ENCODE results near the gene ACTN1.

Gene ACTN1

DNA sequence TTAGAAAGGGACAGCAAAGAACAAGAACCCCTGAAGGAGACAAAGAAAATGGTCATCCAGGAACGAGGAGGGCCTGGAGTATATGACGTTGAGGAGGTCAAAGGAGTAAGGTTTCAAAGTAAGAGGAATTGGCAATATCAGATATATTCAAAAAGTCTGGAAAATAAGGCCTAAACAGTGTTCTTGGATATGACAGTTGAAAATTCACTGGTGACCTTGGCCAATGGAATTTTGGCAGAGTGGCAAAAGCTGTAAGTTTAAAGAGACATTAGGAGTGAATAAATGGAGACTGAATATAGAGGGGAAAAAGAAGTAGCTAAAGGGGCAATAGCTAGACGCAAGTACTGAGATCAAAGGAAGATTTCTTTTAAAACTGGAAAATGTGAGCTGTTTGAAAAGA, 4.1 kb upstream of the ACTN1 start:
- TF ChIP-seq, protein P1, sequence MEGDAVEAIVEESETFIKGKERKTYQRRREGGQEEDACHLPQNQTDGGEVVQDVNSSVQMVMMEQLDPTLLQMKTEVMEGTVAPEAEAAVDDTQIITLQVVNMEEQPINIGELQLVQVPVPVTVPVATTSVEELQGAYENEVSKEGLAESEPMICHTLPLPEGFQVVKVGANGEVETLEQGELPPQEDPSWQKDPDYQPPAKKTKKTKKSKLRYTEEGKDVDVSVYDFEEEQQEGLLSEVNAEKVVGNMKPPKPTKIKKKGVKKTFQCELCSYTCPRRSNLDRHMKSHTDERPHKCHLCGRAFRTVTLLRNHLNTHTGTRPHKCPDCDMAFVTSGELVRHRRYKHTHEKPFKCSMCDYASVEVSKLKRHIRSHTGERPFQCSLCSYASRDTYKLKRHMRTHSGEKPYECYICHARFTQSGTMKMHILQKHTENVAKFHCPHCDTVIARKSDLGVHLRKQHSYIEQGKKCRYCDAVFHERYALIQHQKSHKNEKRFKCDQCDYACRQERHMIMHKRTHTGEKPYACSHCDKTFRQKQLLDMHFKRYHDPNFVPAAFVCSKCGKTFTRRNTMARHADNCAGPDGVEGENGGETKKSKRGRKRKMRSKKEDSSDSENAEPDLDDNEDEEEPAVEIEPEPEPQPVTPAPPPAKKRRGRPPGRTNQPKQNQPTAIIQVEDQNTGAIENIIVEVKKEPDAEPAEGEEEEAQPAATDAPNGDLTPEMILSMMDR (IDR thresholded peaks at IDR 0.05), result no peak

DNA sequence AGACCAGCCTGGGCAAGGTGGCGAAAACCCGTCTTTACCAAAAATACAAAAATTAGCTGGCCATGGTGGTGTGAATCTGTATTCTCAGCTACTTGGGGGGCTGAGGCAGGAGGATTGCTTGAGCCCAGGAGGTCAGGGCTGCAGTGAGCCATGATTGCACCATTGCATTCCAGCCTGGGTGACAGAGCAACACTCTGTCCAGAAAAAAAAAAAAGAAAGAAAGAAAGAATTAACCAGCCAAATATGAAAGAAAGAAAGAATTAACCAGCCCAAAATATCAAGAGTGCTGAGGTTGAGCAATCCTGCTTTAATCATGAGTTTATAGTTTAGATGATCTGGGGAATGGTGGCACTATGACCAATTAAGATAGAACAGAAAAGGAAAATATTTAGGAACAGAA, 3.5 kb upstream of the ACTN1 start:
- TF ChIP-seq, protein P1 (IDR thresholded peaks at IDR 0.05), result no peak

DNA sequence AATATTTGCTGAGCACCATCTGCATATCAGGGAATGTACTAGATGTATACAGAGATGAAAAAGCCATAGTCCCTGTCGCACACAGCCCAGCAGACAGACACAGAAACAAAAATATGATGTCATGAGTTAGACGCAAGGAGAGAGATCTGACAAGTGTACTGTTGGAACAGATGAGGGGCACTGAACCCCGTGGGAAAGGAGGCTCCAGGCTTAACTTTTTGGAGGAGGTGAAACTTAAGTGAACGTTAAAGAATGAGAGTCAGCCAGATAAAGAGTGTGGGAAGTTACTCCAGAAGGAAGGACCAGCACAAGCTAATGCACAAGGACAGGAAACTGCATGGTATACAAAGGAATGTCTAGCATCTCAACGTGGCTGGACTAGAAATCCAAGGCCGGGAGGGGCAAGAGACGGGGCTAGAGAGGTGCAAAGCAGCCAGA, 2.5 kb upstream of the ACTN1 start:
- TF ChIP-seq, protein P1 (IDR thresholded peaks at IDR 0.05), result no peak

DNA sequence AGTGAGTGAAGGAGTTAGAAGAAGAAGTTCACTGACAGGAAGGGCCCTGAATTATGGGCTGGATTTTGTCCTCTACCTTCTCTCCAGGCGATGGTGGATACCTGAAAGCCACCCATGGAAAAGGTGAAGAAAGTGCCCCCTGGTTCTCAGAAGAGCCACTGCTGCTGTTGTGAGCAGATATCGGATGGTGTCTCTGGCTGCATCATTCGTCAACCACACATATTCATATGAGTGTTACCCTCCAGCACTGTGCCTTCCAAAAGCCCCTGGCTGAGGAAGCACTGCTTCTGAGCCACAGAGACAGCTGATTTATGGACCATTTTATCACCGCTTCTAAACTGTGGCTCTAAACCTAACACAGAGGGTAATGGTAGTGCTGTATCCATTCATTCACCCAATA, 2.0 kb upstream of the ACTN1 start:
- TF ChIP-seq, protein P1 (IDR thresholded peaks at IDR 0.05), result no peak

DNA sequence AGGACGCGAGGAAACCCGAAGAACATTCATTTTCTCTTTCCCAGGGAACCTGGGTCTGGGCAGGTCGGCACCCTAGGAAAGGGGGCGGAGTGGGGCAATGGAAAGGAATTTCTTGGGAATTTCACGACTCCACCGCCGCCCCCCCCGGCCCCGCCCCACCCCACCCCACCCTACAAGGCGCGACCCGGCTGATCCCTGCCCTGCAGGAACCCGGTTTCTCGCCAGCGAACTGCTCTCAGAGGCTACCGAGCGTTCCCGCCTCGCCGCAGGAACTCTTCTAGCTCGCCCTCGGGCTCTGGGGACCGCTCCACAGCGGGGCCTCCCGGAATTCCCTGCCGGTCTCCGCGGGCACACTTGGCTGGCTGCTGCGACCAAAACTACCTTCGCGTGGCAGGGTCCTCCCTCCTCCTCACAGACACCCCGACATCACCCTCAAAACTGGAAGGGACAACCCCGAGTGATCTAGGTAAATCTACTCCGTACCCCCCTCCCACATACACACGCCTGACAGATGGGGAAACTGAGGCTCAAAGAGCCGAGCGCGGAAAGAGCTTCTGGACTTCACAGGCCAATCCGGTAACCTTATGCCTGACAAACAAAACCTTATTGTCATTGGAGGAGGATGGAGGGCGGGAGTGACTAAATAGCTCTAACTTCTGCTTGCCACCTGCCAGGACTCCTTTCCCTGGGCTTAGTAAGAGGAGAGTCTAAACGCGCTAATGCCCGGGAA, 785 bp upstream of the ACTN1 start:
- TF ChIP-seq, protein P1 (IDR thresholded peaks at IDR 0.05), result no peak

- TF ChIP-seq, protein P1 (IDR thresholded peaks at IDR 0.05), result no peak
These were observed 760 bp downstream of the ACTN1 start for GRCh38 chr14:68978172-68978911.

- TF ChIP-seq, protein P1 (IDR thresholded peaks at IDR 0.05), result no peak
These were observed 1.4 kb downstream of the ACTN1 start for GRCh38 chr14:68977718-68978171.
